SU-DHL-6 (cell line): ENCODE measurements around the gene CTNS.

ENCODE experiments used
- EZH2phosphoT487 ChIP-seq: fragments of 200-600 bp; sonication (generic), shearing (Covaris generic); conservative IDR thresholded peaks from 2 replicates; pipeline ENCODE4 v1.6.1; 2018; ENCODE audit warnings: mild to moderate bottlenecking, antibody characterized with exemption, low read length, moderate library complexity, mixed read lengths
- TF ChIP-seq, protein P1 (sequence below): fragments of 200-600 bp; sonication (generic); IDR thresholded peaks from one replicate; pipeline ENCODE4 v1.5.1; 2017; ENCODE audit warnings: antibody characterized with exemption, mild to moderate bottlenecking, low read length, moderate library complexity; ENCODE audit not compliant: insufficient read depth, poor library complexity, severe bottlenecking

DNA sequence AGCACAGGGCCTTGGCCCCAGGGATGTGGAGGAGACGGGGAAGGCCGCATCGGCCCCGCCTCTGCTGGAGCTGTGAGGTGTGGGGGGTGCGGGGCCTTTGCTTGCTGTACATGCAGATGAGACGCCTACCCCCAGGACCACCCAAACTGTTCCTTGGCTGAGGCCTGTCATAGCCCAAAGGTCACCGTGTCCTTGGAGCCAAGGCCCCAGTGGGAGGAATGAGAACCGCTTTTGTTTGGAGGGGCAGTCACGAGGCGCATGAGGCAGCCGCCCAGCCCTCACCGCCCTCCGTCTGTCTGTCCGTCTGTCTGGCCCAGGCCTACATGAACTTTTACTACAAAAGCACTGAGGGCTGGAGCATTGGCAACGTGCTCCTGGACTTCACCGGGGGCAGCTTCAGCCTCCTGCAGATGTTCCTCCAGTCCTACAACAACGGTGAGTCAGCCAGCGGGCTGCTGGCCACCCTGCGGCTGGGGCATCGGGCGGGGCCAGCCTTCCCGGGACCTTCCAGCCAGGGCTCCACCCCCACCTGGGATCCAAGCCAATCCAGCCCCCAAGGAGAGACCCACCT, 23.1 kb downstream of the CTNS start:
- TF ChIP-seq, protein P1, sequence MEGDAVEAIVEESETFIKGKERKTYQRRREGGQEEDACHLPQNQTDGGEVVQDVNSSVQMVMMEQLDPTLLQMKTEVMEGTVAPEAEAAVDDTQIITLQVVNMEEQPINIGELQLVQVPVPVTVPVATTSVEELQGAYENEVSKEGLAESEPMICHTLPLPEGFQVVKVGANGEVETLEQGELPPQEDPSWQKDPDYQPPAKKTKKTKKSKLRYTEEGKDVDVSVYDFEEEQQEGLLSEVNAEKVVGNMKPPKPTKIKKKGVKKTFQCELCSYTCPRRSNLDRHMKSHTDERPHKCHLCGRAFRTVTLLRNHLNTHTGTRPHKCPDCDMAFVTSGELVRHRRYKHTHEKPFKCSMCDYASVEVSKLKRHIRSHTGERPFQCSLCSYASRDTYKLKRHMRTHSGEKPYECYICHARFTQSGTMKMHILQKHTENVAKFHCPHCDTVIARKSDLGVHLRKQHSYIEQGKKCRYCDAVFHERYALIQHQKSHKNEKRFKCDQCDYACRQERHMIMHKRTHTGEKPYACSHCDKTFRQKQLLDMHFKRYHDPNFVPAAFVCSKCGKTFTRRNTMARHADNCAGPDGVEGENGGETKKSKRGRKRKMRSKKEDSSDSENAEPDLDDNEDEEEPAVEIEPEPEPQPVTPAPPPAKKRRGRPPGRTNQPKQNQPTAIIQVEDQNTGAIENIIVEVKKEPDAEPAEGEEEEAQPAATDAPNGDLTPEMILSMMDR = no peak
- no peak for TF ChIP-seq EZH2phosphoT487
